ENCODE data around the gene RUSC1. TPM values are rescaled to one million over a fixed set of nuclear protein-coding genes. Genes with fewer than 3 reads are reported as not detected.

The RUSC1 gene
- total and polyA plus RNA-seq, 3 experiments from 2014 or later = 9.8 to 32.8 (median 31.3) TPM

- H3K9me3 Mint-ChIP-seq = peaks cover 0 to 1% (median 0%) of the 10 kb centered on the region in 5 donors
- no peaks in the 10 kb centered on the region for H3K4me1 Mint-ChIP-seq
- H3K36me3 Mint-ChIP-seq = peaks cover 0 to 1% (median 0%) of the 10 kb centered on the region in 3 donors
- H3K27ac ChIP-seq (ENCODE audit: low read depth, low read length) = peak overlapping the region; percentile 43
- no peak for DNase-seq
- H3K4me1 ChIP-seq (ENCODE audit: insufficient read depth, low read length) = no peaks in the 10 kb centered on the region
- H3K9me3 ChIP-seq (ENCODE audit: low read length) = no peaks in the 10 kb centered on the region
- H3K4me3 ChIP-seq (ENCODE audit: low read length) = no peak overlapping the region
- POLR2A ChIA-PET = no interaction called here
- peaks cover 12 to 24% of the 10 kb centered on the region in 2 donors for H3K27me3 Mint-ChIP-seq
- H3K27ac Mint-ChIP-seq = no peak overlapping the region
- H3K36me3 ChIP-seq (ENCODE audit: insufficient read depth, low read length) = no peaks in the 10 kb centered on the region
- CTCF ChIA-PET = interaction anchor here (1.4 to 1.5 kb wide), 2 partner anchors 7 to 23 kb away, joined by 4 to 5 read pairs; partner anchors contain the start of gene FDPS
- H3K4me3 Mint-ChIP-seq = no peak overlapping the region
- H3K27me3 ChIP-seq (ENCODE audit: insufficient read depth, low read length, poor library complexity, severe bottlenecking) = no peaks in the 10 kb centered on the region
Observed at GRCh38 chr1:155300553-155301329, 20.0 kb upstream of the RUSC1 start.

DNA sequence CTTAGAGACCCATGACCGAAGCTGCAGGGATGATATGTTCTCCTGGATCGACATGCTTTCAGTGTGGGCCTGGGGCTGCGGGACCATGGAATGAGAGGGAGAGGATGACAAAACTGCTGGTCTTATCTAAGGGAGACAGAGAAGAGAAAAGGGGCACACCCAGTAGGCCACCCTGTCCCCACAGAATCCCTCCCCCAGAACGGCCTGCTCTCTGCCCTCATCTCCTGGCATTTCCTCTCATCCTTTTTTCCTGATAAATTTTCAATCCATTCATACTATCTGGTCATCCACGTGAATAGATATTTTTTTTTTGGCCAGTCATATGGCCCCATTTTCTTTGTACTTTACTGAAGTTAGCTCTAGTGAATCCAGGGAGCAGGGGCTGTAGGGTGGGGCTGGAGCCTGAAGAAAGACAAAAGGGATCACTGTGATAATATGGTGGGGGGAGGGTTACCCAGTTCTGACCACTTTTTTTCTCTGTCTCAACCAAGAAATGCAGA, 19.3 kb upstream of the RUSC1 start, which contains the start of gene PKLR:
TSS of gene PKLR (minus strand) at position 97 of the 500 bp plus-strand sequence. CDS start at position 54, 43 bp downstream.
- POLR2A ChIA-PET = no interaction called here
- CTCF ChIA-PET = no interaction called here

GRCh38 chr1:155304558-155305063, 16.1 kb upstream of the RUSC1 start:
- no peaks in the 10 kb centered on the region for H3K9me3 ChIP-seq (ENCODE audit: low read length)
- H3K4me3 ChIP-seq (ENCODE audit: low read length) = no peak overlapping the region
- Mint-ChIP-seq H3K27me3 (peaks cover 2 to 8% of the 10 kb centered on the region in 2 donors), H3K9me3 (peaks cover 0 to 1% (median 0%) of the 10 kb centered on the region in 5 donors), H3K4me3 (no peak overlapping the region), H3K27ac (peak overlapping the region in 4 of 8 donors; percentile 18 to 60 (median 48)), H3K4me1 (peaks cover 11 to 17% (median 14%) of the 10 kb centered on the region in 3 donors), H3K36me3 (peaks cover 0 to 8% (median 1%) of the 10 kb centered on the region in 3 donors)
- H3K27ac ChIP-seq (ENCODE audit: low read depth, low read length) = no peak overlapping the region
- no peak for DNase-seq
- ChIA-PET POLR2A (no interaction called here), CTCF (interaction anchor here (1.2 kb wide), 1 partner anchor 54 kb away, joined by 4 read pairs; no protein-coding TSS in a partner anchor)
- H3K36me3 ChIP-seq (ENCODE audit: insufficient read depth, low read length) = no peaks in the 10 kb centered on the region
- peaks cover 13% of the 10 kb centered on the region for H3K4me1 ChIP-seq (ENCODE audit: insufficient read depth, low read length)
- H3K27me3 ChIP-seq (ENCODE audit: insufficient read depth, low read length, poor library complexity, severe bottlenecking) = no peaks in the 10 kb centered on the region

More for the DNA sequence above, 19.3 kb upstream of the RUSC1 start, which contains the start of gene PKLR:
- Histone ChIP-seq H3K27ac (ENCODE audit: low read depth, low read length) (peak within 1 kb of the TSS; percentile 43), H3K4me1 (ENCODE audit: insufficient read depth, low read length) (no peaks in the 10 kb centered on the region), H3K36me3 (ENCODE audit: insufficient read depth, low read length) (no peaks in the 10 kb centered on the region), H3K9me3 (ENCODE audit: low read length) (no peaks in the 10 kb centered on the region), H3K4me3 (ENCODE audit: low read length) (no peak within 1 kb of the TSS), H3K27me3 (ENCODE audit: insufficient read depth, low read length, poor library complexity, severe bottlenecking) (no peaks in the 10 kb centered on the region)
- H3K4me3 Mint-ChIP-seq = no peak within 1 kb of the TSS
- peaks cover 9 to 18% of the 10 kb centered on the region in 2 donors for H3K27me3 Mint-ChIP-seq
- peaks cover 0 to 1% (median 0%) of the 10 kb centered on the region in 3 donors for H3K36me3 Mint-ChIP-seq
- no peak for DNase-seq
- no peaks in the 10 kb centered on the region for H3K4me1 Mint-ChIP-seq
- no peak within 1 kb of the TSS for H3K27ac Mint-ChIP-seq
- H3K9me3 Mint-ChIP-seq = peaks cover 0 to 1% (median 0%) of the 10 kb centered on the region in 5 donors

- no peaks in the 10 kb centered on the region for H3K36me3 ChIP-seq (ENCODE audit: insufficient read depth, low read length)
- peaks cover 0 to 1% (median 0%) of the 10 kb centered on the region in 5 donors for H3K9me3 Mint-ChIP-seq
- no peak overlapping the region for H3K4me3 ChIP-seq (ENCODE audit: low read length)
- POLR2A ChIA-PET = interaction anchor here (0.7 kb wide), 1 partner anchor 215 kb away, joined by 5 read pairs; no protein-coding TSS in a partner anchor
- H3K27ac Mint-ChIP-seq = peak overlapping the region in 6 of 8 donors; percentile 18 to 76 (median 43)
- peaks cover 2 to 8% of the 10 kb centered on the region in 2 donors for H3K27me3 Mint-ChIP-seq
- H3K36me3 Mint-ChIP-seq = peaks cover 0 to 15% (median 1%) of the 10 kb centered on the region in 3 donors
- peak in 1 of 5 donors; percentile 33 for DNase-seq
- no peaks in the 10 kb centered on the region for H3K27me3 ChIP-seq (ENCODE audit: insufficient read depth, low read length, poor library complexity, severe bottlenecking)
- H3K27ac ChIP-seq (ENCODE audit: low read depth, low read length) = no peak overlapping the region
- CTCF ChIA-PET = interaction anchor here (0.7 to 1.2 kb wide), 2 partner anchors 55 to 645 kb away, joined by 3 to 4 read pairs; no protein-coding TSS in a partner anchor
- peak overlapping the region in 2 of 7 donors; percentile 41 for H3K4me3 Mint-ChIP-seq
- no peaks in the 10 kb centered on the region for H3K9me3 ChIP-seq (ENCODE audit: low read length)
- peaks cover 24% of the 10 kb centered on the region for H3K4me1 ChIP-seq (ENCODE audit: insufficient read depth, low read length)
- H3K4me1 Mint-ChIP-seq = peaks cover 16 to 29% (median 26%) of the 10 kb centered on the region in 3 donors
Observed at GRCh38 chr1:155305881-155306391, 14.8 kb upstream of the RUSC1 start.

GRCh38 chr1:155307247-155307740, 13.4 kb upstream of the RUSC1 start:
- H3K4me1 Mint-ChIP-seq = peaks cover 20 to 34% (median 31%) of the 10 kb centered on the region in 3 donors
- no peak for DNase-seq
- H3K4me3 Mint-ChIP-seq = peak overlapping the region; percentile 5 to 59 (median 15)
- Histone ChIP-seq H3K9me3 (ENCODE audit: low read length) (no peaks in the 10 kb centered on the region), H3K27ac (ENCODE audit: low read depth, low read length) (peak overlapping the region; percentile 93), H3K4me3 (ENCODE audit: low read length) (peak overlapping the region; percentile 94), H3K27me3 (ENCODE audit: insufficient read depth, low read length, poor library complexity, severe bottlenecking) (no peaks in the 10 kb centered on the region), H3K36me3 (ENCODE audit: insufficient read depth, low read length) (no peaks in the 10 kb centered on the region), H3K4me1 (ENCODE audit: insufficient read depth, low read length) (peaks cover 24% of the 10 kb centered on the region)
- H3K27me3 Mint-ChIP-seq = peaks cover 2 to 5% of the 10 kb centered on the region in 2 donors
- H3K27ac Mint-ChIP-seq = peak overlapping the region in 7 of 8 donors; percentile 54 to 99 (median 85)
- H3K9me3 Mint-ChIP-seq = peaks cover 0 to 1% (median 0%) of the 10 kb centered on the region in 5 donors
- ChIA-PET POLR2A (interaction anchor here (1.5 to 1.9 kb wide), 2 partner anchors 14 to 34 kb away, joined by 3 to 11 read pairs; partner anchors contain the start of genes CLK2 and RUSC1), CTCF (interaction anchor here (0.9 to 2.5 kb wide), 5 partner anchors 7 to 277 kb away, joined by 3 to 23 read pairs (median 4); no protein-coding TSS in a partner anchor)
- H3K36me3 Mint-ChIP-seq = peaks cover 0 to 26% (median 1%) of the 10 kb centered on the region in 3 donors

DNA sequence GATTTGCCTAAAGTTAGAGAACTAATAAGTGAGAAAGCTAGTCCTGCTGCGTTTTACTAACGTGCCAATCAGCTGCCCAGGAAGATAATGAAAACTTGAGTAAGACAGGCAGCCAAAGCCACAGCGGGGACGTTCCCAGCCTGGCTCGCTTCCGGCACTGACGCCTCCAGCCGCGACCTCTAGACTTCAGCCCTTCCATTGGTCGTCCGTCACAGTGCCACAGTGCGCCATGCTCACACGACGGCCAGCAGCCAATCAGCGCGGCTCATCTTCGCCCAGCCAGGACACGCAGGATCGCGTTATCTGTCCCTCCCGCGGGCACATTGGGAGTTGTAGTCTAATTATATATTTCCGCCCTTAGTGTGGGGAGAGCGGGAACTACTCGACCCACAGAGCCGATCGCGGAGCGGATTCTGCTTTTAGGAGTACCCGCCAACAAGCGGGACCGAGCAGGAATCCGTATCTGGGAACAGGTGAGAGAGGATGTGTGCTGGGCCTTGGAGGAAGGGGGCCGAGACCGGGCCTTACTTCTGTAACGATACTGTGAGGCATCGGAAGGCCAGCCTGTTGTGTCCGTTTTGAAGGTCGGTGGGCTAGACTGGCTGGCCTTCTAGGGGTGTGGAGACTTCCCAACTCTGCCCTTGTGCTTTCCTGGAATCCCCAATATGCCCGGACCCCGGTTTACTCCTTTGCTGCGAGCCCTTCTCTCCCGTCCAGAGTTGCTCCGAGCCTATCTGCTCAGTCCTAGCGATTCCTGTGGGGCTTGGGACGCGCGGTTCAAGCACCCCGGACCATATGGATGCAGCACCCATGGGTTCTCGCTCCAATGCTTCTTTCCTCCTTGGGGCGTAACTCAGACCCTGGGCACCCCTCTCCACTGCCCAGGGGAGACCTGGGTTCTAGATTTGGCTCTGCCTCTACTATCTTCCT, 11.9 kb upstream of the RUSC1 start, which contains the start of gene FDPS:
TSS of gene FDPS (plus strand) at position 374 of the 930 bp plus-strand sequence. CDS start 924 bp downstream, outside the sequence.
- ChIA-PET CTCF (interaction anchor here (0.7 to 2.5 kb wide), 6 partner anchors 9 to 276 kb away, joined by 3 to 23 read pairs (median 4); partner anchors contain the start of gene KRTCAP2), POLR2A (interaction anchor here (0.7 to 1.9 kb wide), 4 partner anchors 12 to 499 kb away, joined by 3 to 11 read pairs (median 6); partner anchors contain the start of genes CLK2 and RUSC1)
- Histone ChIP-seq H3K4me1 (ENCODE audit: insufficient read depth, low read length) (peaks cover 24% of the 10 kb centered on the region), H3K36me3 (ENCODE audit: insufficient read depth, low read length) (no peaks in the 10 kb centered on the region), H3K4me3 (ENCODE audit: low read length) (peak within 1 kb of the TSS; percentile 94), H3K27me3 (ENCODE audit: insufficient read depth, low read length, poor library complexity, severe bottlenecking) (no peaks in the 10 kb centered on the region), H3K27ac (ENCODE audit: low read depth, low read length) (peak within 1 kb of the TSS; percentile 93), H3K9me3 (ENCODE audit: low read length) (no peaks in the 10 kb centered on the region)
- Mint-ChIP-seq H3K27me3 (no peaks in the 10 kb centered on the region), H3K36me3 (peaks cover 0 to 38% (median 4%) of the 10 kb centered on the region in 3 donors), H3K9me3 (peaks cover 0 to 1% (median 0%) of the 10 kb centered on the region in 5 donors), H3K4me1 (peaks cover 20 to 34% (median 31%) of the 10 kb centered on the region in 3 donors), H3K4me3 (peak within 1 kb of the TSS; percentile 88 to 98 (median 97)), H3K27ac (peak within 1 kb of the TSS; percentile 85 to 99 (median 98))
- peak; percentile 96 to 98 (median 97) for DNase-seq

Measured in CD8-positive, alpha-beta memory T cell (primary cell).